ENCODE data around the gene SLC12A8.

DNA sequence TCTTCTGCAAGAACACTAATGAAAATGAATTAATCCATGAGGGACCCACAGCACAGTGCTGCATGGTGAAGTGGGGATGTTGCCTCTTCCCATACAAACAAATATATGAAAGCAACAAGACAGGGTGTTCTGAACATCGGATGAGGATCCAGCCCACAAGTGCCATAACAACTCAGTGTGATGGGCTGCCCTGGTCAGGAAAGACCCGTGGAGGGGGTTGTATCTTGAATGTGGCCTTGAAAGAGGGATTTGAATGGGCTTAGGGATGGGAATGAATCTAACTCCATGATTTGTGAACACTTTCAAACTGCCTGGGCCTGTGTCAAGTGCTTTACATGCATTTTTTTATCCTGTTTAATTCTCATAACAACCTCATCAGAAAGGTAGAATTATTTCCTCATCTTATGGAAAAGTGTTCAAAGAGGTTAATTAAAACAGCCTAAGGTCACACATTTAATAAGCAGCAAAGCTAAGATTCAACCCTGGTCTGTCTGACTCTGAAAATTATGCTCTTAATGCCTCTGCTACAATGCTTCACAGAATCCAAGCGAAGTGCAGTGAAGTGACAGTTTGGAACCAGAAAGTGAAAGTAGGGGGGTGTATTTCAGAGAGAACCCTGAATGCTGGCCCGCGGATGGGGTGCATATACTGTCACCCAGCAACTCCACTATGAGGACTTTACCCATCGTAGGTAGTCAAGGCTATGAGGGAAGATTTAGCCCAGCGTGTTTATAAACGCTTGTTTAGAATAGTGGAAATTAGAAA, 91.1 kb downstream of the SLC12A8 start:
- TF ChIP-seq, protein P1, sequence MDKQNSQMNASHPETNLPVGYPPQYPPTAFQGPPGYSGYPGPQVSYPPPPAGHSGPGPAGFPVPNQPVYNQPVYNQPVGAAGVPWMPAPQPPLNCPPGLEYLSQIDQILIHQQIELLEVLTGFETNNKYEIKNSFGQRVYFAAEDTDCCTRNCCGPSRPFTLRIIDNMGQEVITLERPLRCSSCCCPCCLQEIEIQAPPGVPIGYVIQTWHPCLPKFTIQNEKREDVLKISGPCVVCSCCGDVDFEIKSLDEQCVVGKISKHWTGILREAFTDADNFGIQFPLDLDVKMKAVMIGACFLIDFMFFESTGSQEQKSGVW (CRISPR knock-in tag; IDR thresholded peaks at IDR 0.05; ENCODE audit: borderline replicate concordance), result no peak
- TF ChIP-seq CEBPG (CRISPR knock-in tag; IDR thresholded peaks at IDR 0.05) (no peak), NCOA1 (CRISPR knock-in tag; IDR thresholded peaks at IDR 0.05) (no peak), RAD21 (CRISPR knock-in tag; IDR thresholded peaks at IDR 0.05) (no peak), KDM5B (CRISPR knock-in tag; IDR thresholded peaks at IDR 0.05; ENCODE audit: borderline replicate concordance) (no peak), POLR2A (IDR thresholded peaks at IDR 0.05; ENCODE audit: insufficient read depth in 1 of 2, low read depth in 2 of 2, low read length in 2 of 2) (no peak)
- TF ChIP-seq, protein P2, sequence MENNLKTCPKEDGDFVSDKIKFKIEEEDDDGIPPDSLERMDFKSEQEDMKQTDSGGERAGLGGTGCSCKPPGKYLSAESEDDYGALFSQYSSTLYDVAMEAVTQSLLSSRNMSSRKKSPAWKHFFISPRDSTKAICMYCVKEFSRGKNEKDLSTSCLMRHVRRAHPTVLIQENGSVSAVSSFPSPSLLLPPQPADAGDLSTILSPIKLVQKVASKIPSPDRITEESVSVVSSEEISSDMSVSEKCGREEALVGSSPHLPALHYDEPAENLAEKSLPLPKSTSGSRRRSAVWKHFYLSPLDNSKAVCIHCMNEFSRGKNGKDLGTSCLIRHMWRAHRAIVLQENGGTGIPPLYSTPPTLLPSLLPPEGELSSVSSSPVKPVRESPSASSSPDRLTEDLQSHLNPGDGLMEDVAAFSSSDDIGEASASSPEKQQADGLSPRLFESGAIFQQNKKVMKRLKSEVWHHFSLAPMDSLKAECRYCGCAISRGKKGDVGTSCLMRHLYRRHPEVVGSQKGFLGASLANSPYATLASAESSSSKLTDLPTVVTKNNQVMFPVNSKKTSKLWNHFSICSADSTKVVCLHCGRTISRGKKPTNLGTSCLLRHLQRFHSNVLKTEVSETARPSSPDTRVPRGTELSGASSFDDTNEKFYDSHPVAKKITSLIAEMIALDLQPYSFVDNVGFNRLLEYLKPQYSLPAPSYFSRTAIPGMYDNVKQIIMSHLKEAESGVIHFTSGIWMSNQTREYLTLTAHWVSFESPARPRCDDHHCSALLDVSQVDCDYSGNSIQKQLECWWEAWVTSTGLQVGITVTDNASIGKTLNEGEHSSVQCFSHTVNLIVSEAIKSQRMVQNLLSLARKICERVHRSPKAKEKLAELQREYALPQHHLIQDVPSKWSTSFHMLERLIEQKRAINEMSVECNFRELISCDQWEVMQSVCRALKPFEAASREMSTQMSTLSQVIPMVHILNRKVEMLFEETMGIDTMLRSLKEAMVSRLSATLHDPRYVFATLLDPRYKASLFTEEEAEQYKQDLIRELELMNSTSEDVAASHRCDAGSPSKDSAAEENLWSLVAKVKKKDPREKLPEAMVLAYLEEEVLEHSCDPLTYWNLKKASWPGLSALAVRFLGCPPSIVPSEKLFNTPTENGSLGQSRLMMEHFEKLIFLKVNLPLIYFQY (CRISPR knock-in tag; IDR thresholded peaks at IDR 0.05; ENCODE audit: borderline replicate concordance), result no peak
- TF ChIP-seq, protein P3, sequence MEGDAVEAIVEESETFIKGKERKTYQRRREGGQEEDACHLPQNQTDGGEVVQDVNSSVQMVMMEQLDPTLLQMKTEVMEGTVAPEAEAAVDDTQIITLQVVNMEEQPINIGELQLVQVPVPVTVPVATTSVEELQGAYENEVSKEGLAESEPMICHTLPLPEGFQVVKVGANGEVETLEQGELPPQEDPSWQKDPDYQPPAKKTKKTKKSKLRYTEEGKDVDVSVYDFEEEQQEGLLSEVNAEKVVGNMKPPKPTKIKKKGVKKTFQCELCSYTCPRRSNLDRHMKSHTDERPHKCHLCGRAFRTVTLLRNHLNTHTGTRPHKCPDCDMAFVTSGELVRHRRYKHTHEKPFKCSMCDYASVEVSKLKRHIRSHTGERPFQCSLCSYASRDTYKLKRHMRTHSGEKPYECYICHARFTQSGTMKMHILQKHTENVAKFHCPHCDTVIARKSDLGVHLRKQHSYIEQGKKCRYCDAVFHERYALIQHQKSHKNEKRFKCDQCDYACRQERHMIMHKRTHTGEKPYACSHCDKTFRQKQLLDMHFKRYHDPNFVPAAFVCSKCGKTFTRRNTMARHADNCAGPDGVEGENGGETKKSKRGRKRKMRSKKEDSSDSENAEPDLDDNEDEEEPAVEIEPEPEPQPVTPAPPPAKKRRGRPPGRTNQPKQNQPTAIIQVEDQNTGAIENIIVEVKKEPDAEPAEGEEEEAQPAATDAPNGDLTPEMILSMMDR (CRISPR knock-in tag; IDR thresholded peaks at IDR 0.05), result no peak
- TF ChIP-seq, protein P4, sequence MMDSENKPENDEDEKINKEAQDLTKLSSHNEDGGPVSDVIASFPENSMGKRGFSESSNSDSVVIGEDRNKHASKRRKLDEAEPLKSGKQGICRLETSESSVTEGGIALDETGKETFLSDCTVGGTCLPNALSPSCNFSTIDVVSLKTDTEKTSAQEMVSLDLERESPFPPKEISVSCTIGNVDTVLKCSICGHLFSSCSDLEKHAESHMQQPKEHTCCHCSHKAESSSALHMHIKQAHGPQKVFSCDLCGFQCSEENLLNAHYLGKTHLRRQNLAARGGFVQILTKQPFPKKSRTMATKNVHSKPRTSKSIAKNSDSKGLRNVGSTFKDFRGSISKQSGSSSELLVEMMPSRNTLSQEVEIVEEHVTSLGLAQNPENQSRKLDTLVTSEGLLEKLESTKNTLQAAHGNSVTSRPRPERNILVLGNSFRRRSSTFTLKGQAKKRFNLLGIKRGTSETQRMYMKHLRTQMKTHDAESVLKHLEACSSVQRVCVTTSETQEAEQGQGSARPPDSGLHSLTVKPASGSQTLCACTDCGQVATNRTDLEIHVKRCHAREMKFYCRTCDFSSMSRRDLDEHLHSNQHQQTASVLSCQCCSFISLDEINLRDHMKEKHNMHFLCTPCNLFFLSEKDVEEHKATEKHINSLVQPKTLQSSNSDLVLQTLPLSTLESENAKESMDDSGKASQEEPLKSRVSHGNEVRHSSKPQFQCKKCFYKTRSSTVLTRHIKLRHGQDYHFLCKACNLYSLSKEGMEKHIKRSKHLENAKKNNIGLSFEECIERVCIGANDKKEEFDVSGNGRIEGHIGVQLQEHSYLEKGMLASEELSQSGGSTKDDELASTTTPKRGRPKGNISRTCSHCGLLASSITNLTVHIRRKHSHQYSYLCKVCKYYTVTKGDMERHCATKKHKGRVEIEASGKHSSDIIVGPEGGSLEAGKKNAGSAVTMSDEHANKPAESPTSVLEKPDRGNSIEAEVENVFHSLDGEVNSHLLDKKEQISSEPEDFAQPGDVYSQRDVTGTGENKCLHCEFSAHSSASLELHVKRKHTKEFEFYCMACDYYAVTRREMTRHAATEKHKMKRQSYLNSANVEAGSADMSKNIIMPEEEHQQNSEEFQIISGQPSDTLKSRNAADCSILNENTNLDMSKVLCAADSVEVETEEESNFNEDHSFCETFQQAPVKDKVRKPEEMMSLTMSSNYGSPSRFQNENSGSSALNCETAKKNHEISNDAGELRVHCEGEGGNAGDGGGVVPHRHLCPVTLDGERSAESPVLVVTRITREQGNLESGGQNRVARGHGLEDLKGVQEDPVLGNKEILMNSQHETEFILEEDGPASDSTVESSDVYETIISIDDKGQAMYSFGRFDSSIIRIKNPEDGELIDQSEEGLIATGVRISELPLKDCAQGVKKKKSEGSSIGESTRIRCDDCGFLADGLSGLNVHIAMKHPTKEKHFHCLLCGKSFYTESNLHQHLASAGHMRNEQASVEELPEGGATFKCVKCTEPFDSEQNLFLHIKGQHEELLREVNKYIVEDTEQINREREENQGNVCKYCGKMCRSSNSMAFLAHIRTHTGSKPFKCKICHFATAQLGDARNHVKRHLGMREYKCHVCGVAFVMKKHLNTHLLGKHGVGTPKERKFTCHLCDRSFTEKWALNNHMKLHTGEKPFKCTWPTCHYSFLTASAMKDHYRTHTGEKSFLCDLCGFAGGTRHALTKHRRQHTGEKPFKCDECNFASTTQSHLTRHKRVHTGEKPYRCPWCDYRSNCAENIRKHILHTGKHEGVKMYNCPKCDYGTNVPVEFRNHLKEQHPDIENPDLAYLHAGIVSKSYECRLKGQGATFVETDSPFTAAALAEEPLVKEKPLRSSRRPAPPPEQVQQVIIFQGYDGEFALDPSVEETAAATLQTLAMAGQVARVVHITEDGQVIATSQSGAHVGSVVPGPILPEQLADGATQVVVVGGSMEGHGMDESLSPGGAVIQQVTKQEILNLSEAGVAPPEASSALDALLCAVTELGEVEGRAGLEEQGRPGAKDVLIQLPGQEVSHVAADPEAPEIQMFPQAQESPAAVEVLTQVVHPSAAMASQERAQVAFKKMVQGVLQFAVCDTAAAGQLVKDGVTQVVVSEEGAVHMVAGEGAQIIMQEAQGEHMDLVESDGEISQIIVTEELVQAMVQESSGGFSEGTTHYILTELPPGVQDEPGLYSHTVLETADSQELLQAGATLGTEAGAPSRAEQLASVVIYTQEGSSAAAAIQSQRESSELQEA (CRISPR knock-in tag; IDR thresholded peaks at IDR 0.05; ENCODE audit: not compliant biosample characterization), result no peak

All from HepG2 (cell line).